ENCODE measurements around the gene MAPK6.

GRCh38 chr15:52037889-52038505 lies 19.0 kb downstream of the MAPK6 start:
- TF ChIP-seq CTCF (IDR thresholded peaks at IDR 0.05), result no peak
- no peak for TF ChIP-seq POLR2A (IDR thresholded peaks at IDR 0.05)

Data from adrenal gland (tissue), 5 donors.